PC-9 (cell line): Measurements from ENCODE around the gene KRT36.

Source experiments
- CTCF ChIP-seq: fragments of 200-600 bp; sonication (generic); conservative IDR thresholded peaks from 2 replicates; pipeline ENCODE4 v1.6.1; 2017; ENCODE audit warnings: mixed run types, antibody characterized with exemption, mild to moderate bottlenecking, moderate library complexity
- EZH2 ChIP-seq: fragments of 200-600 bp; sonication (generic); IDR thresholded peaks from 2 replicates; pipeline ENCODE4 v1.8.0; 2017; ENCODE audit warnings: antibody characterized with exemption, low read depth

DNA sequence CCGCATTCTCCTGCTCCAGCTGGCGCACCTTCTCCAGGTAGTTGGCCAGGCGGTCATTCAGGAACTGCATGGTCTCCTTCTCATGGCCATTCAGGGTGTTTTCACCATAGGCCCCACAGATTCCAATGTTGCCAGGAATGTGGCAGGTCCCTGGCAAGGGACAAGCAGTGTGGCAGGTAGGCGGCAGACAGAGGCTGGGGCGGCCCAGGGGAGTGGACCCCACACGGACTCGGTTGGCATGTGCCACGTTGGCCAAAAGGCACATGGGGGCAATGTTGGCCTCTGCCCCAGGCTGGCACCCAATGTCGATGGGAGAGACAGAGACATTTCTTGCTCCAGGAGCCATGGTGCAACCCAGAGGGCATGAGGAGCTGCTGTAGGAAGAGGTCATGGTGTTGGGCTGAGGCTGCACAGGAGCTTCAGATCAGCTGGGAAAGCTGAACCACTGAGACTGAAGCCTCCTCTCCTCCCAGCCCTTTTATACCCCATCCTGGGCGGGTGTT is 49.1 kb downstream of the KRT36 start, which contains the start of gene KRT38:
- no peak for TF ChIP-seq CTCF
- TF ChIP-seq EZH2: no peak
